WERI-Rb-1 (cell line): Measurements from ENCODE around the gene GP1BA.

Source experiments
- DNase-seq: peaks from one replicate; pipeline ENCODE4 v3.0.0-alpha.2; 2020
- H3K27ac ChIP-seq: fragments of 250-450 bp; sonication (Bioruptor Pico); 2 replicates; pipeline ENCODE4 v1.5.1; 2020; ENCODE audit warnings: mild to moderate bottlenecking, moderate library complexity
- H3K27me3 ChIP-seq: fragments of 250-450 bp; sonication (Bioruptor Pico); 2 replicates; pipeline ENCODE4 v1.5.1; 2021; ENCODE audit warnings: mild to moderate bottlenecking, low read depth, moderate library complexity; ENCODE audit not compliant: insufficient read depth, severe bottlenecking
- H3K36me3 ChIP-seq: fragments of 250-450 bp; sonication (Bioruptor Pico); 2 replicates; pipeline ENCODE4 v1.5.1; 2020; ENCODE audit warnings: mild to moderate bottlenecking, moderate library complexity
- H3K4me3 ChIP-seq: 2 replicates; pipeline ENCODE4 v1.5.1; 2011; ENCODE audit warnings: low read depth, mild to moderate bottlenecking, control low read depth, low read length
- H3K9me3 ChIP-seq: fragments of 250-450 bp; sonication (Bioruptor Pico); 2 replicates; pipeline ENCODE4 v1.5.1; 2021; ENCODE audit warnings: mild to moderate bottlenecking, moderate library complexity; ENCODE audit not compliant: severe bottlenecking
- TF ChIP-seq, protein P1 (sequence below): IDR thresholded peaks from 2 replicates; pipeline ENCODE4 v1.5.1; 2011; ENCODE audit warnings: low read depth, mild to moderate bottlenecking, control low read depth, inconsistent platforms, low read length

The GP1BA gene

DNA sequence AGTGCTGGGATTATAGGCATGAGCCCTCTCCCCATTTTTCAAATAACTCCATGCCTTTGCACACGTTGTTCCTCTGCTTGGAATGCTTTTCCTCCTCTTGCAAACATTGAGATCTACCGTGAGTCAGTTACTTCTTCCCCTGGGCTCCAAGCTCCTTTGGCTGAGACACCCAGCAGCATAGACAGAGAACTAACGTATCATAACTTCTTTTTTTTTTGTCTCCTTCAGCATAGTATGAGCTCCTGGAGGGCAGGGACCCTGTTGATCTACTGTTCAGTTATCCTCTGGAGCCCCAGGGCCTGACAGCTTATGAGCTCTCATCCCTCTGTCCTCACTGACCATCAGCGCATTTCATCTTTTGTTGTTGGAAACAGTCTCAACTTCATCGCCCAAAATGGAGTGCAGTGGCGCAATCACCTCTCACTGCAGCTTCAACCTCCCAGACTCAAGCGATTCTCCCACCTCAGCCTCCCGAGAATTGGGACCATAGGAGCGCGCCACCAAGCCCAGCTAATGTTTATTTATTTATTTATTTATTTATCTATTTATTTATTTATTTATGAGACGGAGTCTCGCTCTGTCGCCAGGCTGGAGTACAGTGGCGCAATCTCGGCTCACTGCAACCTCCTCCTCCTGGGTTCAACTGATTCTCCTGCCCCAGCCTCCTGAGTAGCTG lies 33.4 kb downstream of the GP1BA start:
- Histone ChIP-seq H3K36me3 (peaks cover 24% of the 10 kb centered on the region), H3K27me3 (no peaks in the 10 kb centered on the region), H3K9me3 (no peaks in the 10 kb centered on the region), H3K4me3 (no peak overlapping the region), H3K27ac (no peak overlapping the region)
- DNase-seq: no peak
- TF ChIP-seq, protein P1, sequence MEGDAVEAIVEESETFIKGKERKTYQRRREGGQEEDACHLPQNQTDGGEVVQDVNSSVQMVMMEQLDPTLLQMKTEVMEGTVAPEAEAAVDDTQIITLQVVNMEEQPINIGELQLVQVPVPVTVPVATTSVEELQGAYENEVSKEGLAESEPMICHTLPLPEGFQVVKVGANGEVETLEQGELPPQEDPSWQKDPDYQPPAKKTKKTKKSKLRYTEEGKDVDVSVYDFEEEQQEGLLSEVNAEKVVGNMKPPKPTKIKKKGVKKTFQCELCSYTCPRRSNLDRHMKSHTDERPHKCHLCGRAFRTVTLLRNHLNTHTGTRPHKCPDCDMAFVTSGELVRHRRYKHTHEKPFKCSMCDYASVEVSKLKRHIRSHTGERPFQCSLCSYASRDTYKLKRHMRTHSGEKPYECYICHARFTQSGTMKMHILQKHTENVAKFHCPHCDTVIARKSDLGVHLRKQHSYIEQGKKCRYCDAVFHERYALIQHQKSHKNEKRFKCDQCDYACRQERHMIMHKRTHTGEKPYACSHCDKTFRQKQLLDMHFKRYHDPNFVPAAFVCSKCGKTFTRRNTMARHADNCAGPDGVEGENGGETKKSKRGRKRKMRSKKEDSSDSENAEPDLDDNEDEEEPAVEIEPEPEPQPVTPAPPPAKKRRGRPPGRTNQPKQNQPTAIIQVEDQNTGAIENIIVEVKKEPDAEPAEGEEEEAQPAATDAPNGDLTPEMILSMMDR: no peak

DNA sequence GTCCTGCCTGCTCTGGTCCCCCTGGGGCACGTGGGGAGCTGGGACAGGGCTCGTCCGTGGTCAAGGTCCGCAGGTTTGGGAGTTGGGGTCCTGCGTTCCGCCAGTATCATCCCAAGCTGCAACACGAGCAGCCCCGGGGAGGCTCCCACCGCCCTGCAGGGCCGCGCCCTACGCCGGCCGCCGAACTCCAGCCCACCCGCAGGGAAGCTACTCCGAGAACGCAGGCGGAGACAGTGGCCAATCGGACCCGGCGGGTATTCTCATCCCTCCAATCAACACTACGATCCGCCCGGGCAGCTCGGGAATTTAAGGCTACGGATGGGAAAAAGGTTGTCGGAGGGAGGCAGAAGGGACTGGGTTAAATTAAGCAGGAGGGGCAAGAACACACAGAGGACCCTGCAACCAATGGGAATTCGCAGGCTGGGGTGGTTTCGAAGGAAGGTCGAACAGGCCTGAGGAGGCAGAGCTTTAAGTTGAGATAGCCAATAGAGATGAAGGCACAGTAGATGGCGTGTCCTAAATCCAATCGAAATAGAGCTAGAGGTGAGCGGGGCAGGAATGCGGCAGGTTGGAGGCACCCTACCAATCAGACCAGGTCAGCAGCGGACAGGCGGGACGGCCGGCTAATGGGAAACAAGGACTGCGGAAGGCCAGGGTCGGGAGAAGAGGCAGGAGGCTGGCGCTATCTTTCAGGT lies 34.9 kb downstream of the GP1BA start:
- Histone ChIP-seq H3K27ac (peak overlapping the region; percentile 91), H3K9me3 (no peaks in the 10 kb centered on the region), H3K4me3 (peak overlapping the region; percentile 65), H3K27me3 (no peaks in the 10 kb centered on the region), H3K36me3 (peaks cover 24% of the 10 kb centered on the region)
- peak; percentile 99 for DNase-seq
- TF ChIP-seq, protein P1: no peak

DNA sequence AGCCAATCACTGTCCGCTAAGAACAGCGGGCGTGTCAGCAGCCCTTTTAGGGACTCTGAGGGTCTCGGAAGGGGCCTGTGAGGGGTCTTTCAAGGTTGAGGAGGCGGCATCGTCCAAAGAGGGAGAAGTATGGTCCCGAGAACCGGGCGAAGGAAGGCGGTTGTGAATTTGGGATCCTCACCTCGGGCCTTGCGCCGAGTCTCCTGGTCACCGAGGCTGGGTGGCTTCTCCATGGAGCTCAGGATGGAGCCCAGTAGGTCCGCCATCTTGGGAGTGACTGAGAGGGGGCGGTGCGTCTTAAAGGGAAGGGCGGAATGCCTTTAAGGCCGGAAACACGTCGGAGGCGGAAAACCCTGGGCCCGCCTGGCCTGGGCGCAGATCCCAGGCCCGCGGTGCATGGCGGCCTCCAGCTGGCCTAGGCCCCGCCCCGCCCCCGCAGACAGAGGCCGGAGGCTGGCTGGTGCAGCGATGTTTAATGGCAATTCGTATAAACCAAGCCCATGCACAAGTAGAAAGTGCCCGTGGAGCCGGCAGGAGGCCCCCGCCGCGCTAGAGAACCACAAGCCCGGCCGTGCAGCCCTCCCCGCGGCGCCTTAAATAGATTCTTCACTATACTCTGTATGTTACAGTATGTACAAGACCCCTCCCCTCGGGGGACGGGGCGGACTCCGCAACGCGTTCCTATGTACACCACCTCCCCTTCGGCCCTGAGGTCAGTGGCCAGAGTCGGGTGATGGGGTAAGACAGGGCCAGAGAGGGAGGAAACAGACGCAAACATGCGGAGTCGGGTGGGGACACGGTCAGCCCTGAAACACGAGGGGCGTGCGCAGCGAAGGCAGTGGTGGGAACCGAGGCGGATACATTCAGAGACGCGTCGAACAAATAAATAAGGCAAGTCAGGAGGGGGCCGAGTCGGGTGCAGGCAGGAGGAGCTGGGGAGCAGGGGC lies 35.7 kb downstream of the GP1BA start, which contains the start of gene SPAG7:
TSS of gene SPAG7 (minus strand) at position 279 of the 947 bp plus-strand sequence. CDS start at position 266, 13 bp downstream.
- H3K27ac ChIP-seq: peak within 1 kb of the TSS; percentile 91
- H3K9me3 ChIP-seq: no peaks in the 10 kb centered on the region
- peak; percentile 93 for DNase-seq
- peaks cover 32% of the 10 kb centered on the region for H3K36me3 ChIP-seq
- TF ChIP-seq, protein P1: no peak
- H3K27me3 ChIP-seq: no peaks in the 10 kb centered on the region
- H3K4me3 ChIP-seq: peak within 1 kb of the TSS; percentile 65

DNA sequence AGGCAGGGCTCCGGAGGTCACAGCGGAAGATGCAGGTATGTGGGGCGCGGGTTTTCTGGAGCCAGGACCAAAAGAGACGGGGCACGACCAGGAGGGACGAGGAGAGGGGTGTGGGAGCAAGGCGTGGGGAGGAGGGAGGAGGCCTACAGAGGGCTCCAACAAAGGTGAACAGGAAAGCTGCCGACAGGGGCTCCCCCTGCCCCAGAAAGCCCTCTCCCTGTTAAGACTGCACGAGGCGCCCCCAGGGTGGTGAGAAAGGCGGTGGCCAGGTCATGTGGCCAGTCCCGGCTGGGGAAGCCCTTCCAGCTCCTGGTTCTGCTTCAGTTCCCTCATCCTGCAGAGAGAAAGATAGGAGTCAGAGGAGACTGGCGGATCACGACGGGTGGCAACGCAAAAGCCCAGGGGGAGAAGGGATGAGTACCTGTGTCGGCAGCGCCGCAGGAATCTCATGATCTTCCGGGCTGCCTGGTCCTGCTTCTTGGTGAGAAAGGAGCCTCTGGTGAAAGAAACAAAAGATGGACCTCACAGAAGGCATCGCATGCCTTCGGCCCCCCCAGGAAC lies 36.5 kb downstream of the GP1BA start:
- Histone ChIP-seq H3K9me3 (no peaks in the 10 kb centered on the region), H3K27ac (peak overlapping the region; percentile 91), H3K27me3 (no peaks in the 10 kb centered on the region), H3K4me3 (peak overlapping the region; percentile 65), H3K36me3 (peaks cover 38% of the 10 kb centered on the region)
- peak; percentile 44 for DNase-seq
- TF ChIP-seq, protein P1: no peak

DNA sequence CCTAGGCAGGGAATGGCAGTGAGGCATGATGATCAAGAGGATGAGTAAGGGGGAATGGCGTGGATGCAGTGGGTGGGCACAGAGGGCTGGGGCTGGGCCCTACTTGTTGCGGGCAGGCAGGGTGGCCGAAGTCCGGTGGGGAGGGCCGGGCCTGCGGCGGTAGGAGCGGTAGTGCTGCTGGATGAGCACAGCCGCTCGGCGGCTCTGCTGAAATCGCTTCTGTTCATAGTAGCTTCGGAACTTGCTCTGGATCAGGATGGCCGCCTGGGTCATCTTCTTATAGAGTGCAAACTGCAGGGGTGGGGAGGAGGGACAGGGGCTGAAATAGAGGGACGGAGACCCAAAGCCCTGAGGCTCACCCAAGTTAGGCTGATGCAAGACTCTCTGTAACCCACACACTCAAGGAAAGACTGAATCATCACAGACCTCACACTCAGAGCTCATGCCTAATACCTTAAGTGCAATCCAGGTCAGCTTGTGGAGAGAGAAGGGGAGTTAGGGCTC lies 37.0 kb downstream of the GP1BA start:
- no peak overlapping the region for H3K4me3 ChIP-seq
- H3K27ac ChIP-seq: peak overlapping the region; percentile 91
- DNase-seq: peak; percentile 22
- H3K9me3 ChIP-seq: no peaks in the 10 kb centered on the region
- peaks cover 43% of the 10 kb centered on the region for H3K36me3 ChIP-seq
- H3K27me3 ChIP-seq: no peaks in the 10 kb centered on the region
- TF ChIP-seq, protein P1: no peak
